ENCODE results near the gene PCDHGA6. TPM values are rescaled to one million over a fixed set of nuclear protein-coding genes. Genes with fewer than 3 reads are reported as not detected.

The PCDHGA6 gene
- total RNA-seq, 2 experiments from 2014 or later, result not detected

GRCh38 chr5:141421489-141421855 lies 47.8 kb downstream of the PCDHGA6 start:
- ChIA-PET POLR2A (no interaction called here), CTCF (interaction anchor here (0.6 to 2.8 kb wide), 21 partner anchors 9 to 198 kb away, joined by 3 to 22 read pairs (median 4); partner anchors contain the start of genes DIAPH1, PCDHGA10, PCDHGA12 and PCDHGA2)
- DNase-seq, result no peak
- Mint-ChIP-seq H3K27me3 (peaks cover 63% of the 10 kb centered on the region), H3K4me1 (peaks cover 8% of the 10 kb centered on the region), H3K4me3 (peak overlapping the region; percentile 66), H3K27ac (no peak overlapping the region), H3K36me3 (ENCODE audit: low read depth) (peaks cover 10% of the 10 kb centered on the region), H3K9me3 (peaks cover 24% of the 10 kb centered on the region)

- CTCF ChIA-PET, result interaction anchor here (1.0 kb wide), 1 partner anchor 115 kb away, joined by 3 read pairs; no protein-coding TSS in a partner anchor
- Mint-ChIP-seq H3K36me3 (ENCODE audit: low read depth) (peaks cover 10% of the 10 kb centered on the region), H3K9me3 (peaks cover 27% of the 10 kb centered on the region), H3K4me1 (peaks cover 8% of the 10 kb centered on the region), H3K27me3 (peaks cover 56% of the 10 kb centered on the region), H3K4me3 (no peak overlapping the region), H3K27ac (no peak overlapping the region)
- no peak for DNase-seq
- POLR2A ChIA-PET, result no interaction called here
These were observed 49.1 kb downstream of the PCDHGA6 start for GRCh38 chr5:141422742-141423291.

- ChIA-PET CTCF (interaction anchor here (1.8 kb wide), 1 partner anchor 130 kb away, joined by 4 read pairs; no protein-coding TSS in a partner anchor), POLR2A (no interaction called here)
- Mint-ChIP-seq H3K4me3 (no peak overlapping the region), H3K4me1 (peaks cover 11% of the 10 kb centered on the region), H3K27ac (no peak overlapping the region), H3K27me3 (peaks cover 48% of the 10 kb centered on the region), H3K9me3 (peaks cover 29% of the 10 kb centered on the region), H3K36me3 (ENCODE audit: low read depth) (peaks cover 13% of the 10 kb centered on the region)
- no peak for DNase-seq
These were observed 54.2 kb downstream of the PCDHGA6 start for GRCh38 chr5:141427783-141428426.

Other genes starting within 250 kb of the PCDHGA6 start
- not detected for gene PCDHB5, start 238.7 kb upstream of the PCDHGA6 start, total RNA-seq
- not detected for gene PCDHB6, start 223.8 kb upstream of the PCDHGA6 start, total RNA-seq
- not detected for gene PCDHB7, start 201.2 kb upstream of the PCDHGA6 start, total RNA-seq
- not detected for gene PCDHB8, start 196.1 kb upstream of the PCDHGA6 start, total RNA-seq
- gene PCDHB16, start 191.5 kb upstream of the PCDHGA6 start, total RNA-seq, result not detected
- not detected for gene PCDHB9, start 186.7 kb upstream of the PCDHGA6 start, total RNA-seq
- not detected for gene PCDHB10, start 181.5 kb upstream of the PCDHGA6 start, total RNA-seq
- not detected for gene PCDHB11, start 174.3 kb upstream of the PCDHGA6 start, total RNA-seq
- gene PCDHB12, start 165.2 kb upstream of the PCDHGA6 start, total RNA-seq, result not detected
- gene PCDHB13, start 160.0 kb upstream of the PCDHGA6 start, total RNA-seq, result not detected
- gene PCDHB14, start 150.5 kb upstream of the PCDHGA6 start, total RNA-seq, result not detected
- gene PCDHB15, start 128.5 kb upstream of the PCDHGA6 start, total RNA-seq, result not detected
- gene SLC25A2, start 69.8 kb upstream of the PCDHGA6 start, total RNA-seq, result under 1 TPM; 0.42 to 0.52 TPM
- gene TAF7, start 53.1 kb upstream of the PCDHGA6 start, total RNA-seq, result 10 to 100 TPM; 62.1 to 63.3 TPM
- gene PCDHGA1, start 43.4 kb upstream of the PCDHGA6 start, total RNA-seq, result under 1 TPM; 0.04 to 0.05 TPM
- gene PCDHGA2, start 35.1 kb upstream of the PCDHGA6 start, total RNA-seq, result not detected
- gene PCDHGA3, start 30.1 kb upstream of the PCDHGA6 start, total RNA-seq, result not detected
- not detected for gene PCDHGB1, start 23.8 kb upstream of the PCDHGA6 start, total RNA-seq
- gene PCDHGA4, start 18.9 kb upstream of the PCDHGA6 start, total RNA-seq, result not detected
- under 1 TPM; 0.08 to 0.10 TPM for gene PCDHGB2, start 13.9 kb upstream of the PCDHGA6 start, total RNA-seq
- gene PCDHGA5, start 9.7 kb upstream of the PCDHGA6 start, total RNA-seq, result under 1 TPM in 1 of 2 experiments, not detected in 1; 0.05 TPM
- gene PCDHGB3, start 3.6 kb upstream of the PCDHGA6 start, total RNA-seq, result under 1 TPM in 1 of 2 experiments, not detected in 1; 0.12 TPM
- not detected for gene PCDHGA7, start 8.9 kb downstream of the PCDHGA6 start, total RNA-seq
- not detected for gene PCDHGB4, start 13.8 kb downstream of the PCDHGA6 start, total RNA-seq
- gene PCDHGA8, start 18.7 kb downstream of the PCDHGA6 start, total RNA-seq, result not detected
- gene PCDHGB5, start 24.1 kb downstream of the PCDHGA6 start, total RNA-seq, result not detected
- gene PCDHGA9, start 28.9 kb downstream of the PCDHGA6 start, total RNA-seq, result not detected
- under 1 TPM in 1 of 2 experiments, not detected in 1; 0.04 TPM for gene PCDHGB6, start 34.1 kb downstream of the PCDHGA6 start, total RNA-seq
- not detected for gene PCDHGA10, start 39.1 kb downstream of the PCDHGA6 start, total RNA-seq
- under 1 TPM in 1 of 2 experiments, not detected in 1; 0.07 TPM for gene PCDHGB7, start 43.8 kb downstream of the PCDHGA6 start, total RNA-seq
- not detected for gene PCDHGA11, start 47.2 kb downstream of the PCDHGA6 start, total RNA-seq
- not detected for gene PCDHGA12, start 56.6 kb downstream of the PCDHGA6 start, total RNA-seq
- not detected for gene PCDHGC3, start 102.1 kb downstream of the PCDHGA6 start, total RNA-seq
- not detected for gene PCDHGC4, start 111.1 kb downstream of the PCDHGA6 start, total RNA-seq
- gene PCDHGC5, start 115.2 kb downstream of the PCDHGA6 start, total RNA-seq, result not detected
- 100 to 1,000 TPM; 297 to 302 TPM for gene DIAPH1, start 245.1 kb downstream of the PCDHGA6 start, total RNA-seq